Measurements from ENCODE around the gene JAML.

GRCh38 chr11:118247041-118247440, 22.2 kb upstream of the JAML start:
- TF ChIP-seq CTCF (IDR thresholded peaks at IDR 0.05) (no peak), POLR2A (IDR thresholded peaks at IDR 0.05) (no peak)

Data from sigmoid colon (tissue), 3 donors.